HL-60 (cell line): ENCODE measurements around the gene PCNX2.

Experiments
- DNase-seq, 2 experiments: peaks; one replicate each; pipeline ENCODE4 v3.0.0-alpha.2; 2010 to 2020; ENCODE audit warnings: low read depth in 1 of 2, low spot score in 1 of 2
- H3K27ac ChIP-seq: fragments of 250-450 bp; sonication (Bioruptor Pico); replicated peaks from 2 replicates; pipeline ENCODE4 v1.5.1; 2020; ENCODE audit warnings: mild to moderate bottlenecking, moderate library complexity
- H3K27me3 ChIP-seq: fragments of 250-450 bp; sonication (Bioruptor Pico); 2 replicates; pipeline ENCODE4 v1.5.1; 2021; ENCODE audit warnings: mild to moderate bottlenecking, moderate library complexity; ENCODE audit not compliant: insufficient read depth, poor library complexity, severe bottlenecking
- H3K4me3 ChIP-seq: replicated peaks from 2 replicates; pipeline ENCODE4 v1.5.1; 2011; ENCODE audit warnings: mild to moderate bottlenecking, control low read depth, low read length; ENCODE audit not compliant: insufficient read depth
- CTCF ChIP-seq: IDR thresholded peaks from one replicate; pipeline ENCODE4 v1.5.1; 2011; ENCODE audit warnings: low read length, control low read depth, inconsistent platforms; ENCODE audit not compliant: insufficient read depth
- GABPA ChIP-seq: IDR thresholded peaks from 2 replicates; pipeline ENCODE4 v1.6.1; 2012; ENCODE audit warnings: low read depth
- POLR2AphosphoS5 ChIP-seq: IDR thresholded peaks from 2 replicates; pipeline ENCODE4 v1.6.1; 2012; ENCODE audit warnings: low read depth
- REST ChIP-seq: IDR thresholded peaks from 2 replicates; pipeline ENCODE4 v1.6.1; 2012; ENCODE audit warnings: low read depth; ENCODE audit not compliant: insufficient replicate concordance
- SPI1 ChIP-seq: IDR thresholded peaks from 2 replicates; pipeline ENCODE4 v1.6.1; 2012; ENCODE audit warnings: low read depth, mild to moderate bottlenecking, borderline replicate concordance

The PCNX2 gene

GRCh38 chr1:233240829-233241682 lies 54.5 kb downstream of the PCNX2 start:
- TF ChIP-seq POLR2AphosphoS5 (no peak), CTCF (peak; percentile 91), SPI1 (no peak)
- Histone ChIP-seq H3K27me3 (no peaks in the 10 kb centered on the region), H3K4me3 (no peak overlapping the region), H3K27ac (peak overlapping the region; percentile 59)
- DNase-seq = peak in 1 of 2 experiments; percentile 69

- no peak for DNase-seq
- TF ChIP-seq CTCF = no peak
- TF ChIP-seq REST = no peak
- no peak for TF ChIP-seq POLR2AphosphoS5
- TF ChIP-seq SPI1 = no peak
- no peak for TF ChIP-seq GABPA
- no peak overlapping the region for H3K27ac ChIP-seq
- no peak overlapping the region for H3K4me3 ChIP-seq
- no peaks in the 10 kb centered on the region for H3K27me3 ChIP-seq
Measured at GRCh38 chr1:233240371-233240770, 55.2 kb downstream of the PCNX2 start.

- no peaks in the 10 kb centered on the region for H3K27me3 ChIP-seq
- no peak overlapping the region for H3K4me3 ChIP-seq
- TF ChIP-seq CTCF (peak; percentile 17), SPI1 (no peak)
- no peak overlapping the region for H3K27ac ChIP-seq
- peak in 1 of 2 experiments; percentile 18 for DNase-seq
Measured at GRCh38 chr1:233238884-233239431, 56.6 kb downstream of the PCNX2 start.

- DNase-seq = no peak
- H3K4me3 ChIP-seq = no peak overlapping the region
- no peak for TF ChIP-seq CTCF
- TF ChIP-seq GABPA = no peak
- no peak for TF ChIP-seq REST
- no peak for TF ChIP-seq SPI1
- TF ChIP-seq POLR2AphosphoS5 = no peak
- H3K27ac ChIP-seq = no peak overlapping the region
- H3K27me3 ChIP-seq = no peaks in the 10 kb centered on the region
Measured at GRCh38 chr1:233237647-233238046, 57.9 kb downstream of the PCNX2 start.
